Gastrocnemius medialis (tissue), 4 donors: ENCODE results near the gene CWF19L2.

Experiments
- POLR2A ChIP-seq, 2 donors: fragments of 450-650 bp; IDR thresholded peaks; one replicate each; pipeline ENCODE4 v1.6.1; 2017; ENCODE audit warnings: antibody characterized with exemption in 2 of 2, mild to moderate bottlenecking in 2 of 2, moderate library complexity in 2 of 2
- TF ChIP-seq, protein P1 (sequence below), 5 experiments: fragments of 450-650 bp in 3 of 5; fragments of 200-600 bp in 2 of 5; sonication (generic) in 2 of 5; IDR thresholded peaks in 4 of 5; conservative IDR thresholded peaks in 1 of 5; 1 replicate in 4 of 5; 2 replicates in 1 of 5; pipeline ENCODE4 v1.5.1; 2016 to 2019; ENCODE audit warnings: antibody characterized with exemption in 5 of 5, mild to moderate bottlenecking in 3 of 5, moderate library complexity in 3 of 5

DNA sequence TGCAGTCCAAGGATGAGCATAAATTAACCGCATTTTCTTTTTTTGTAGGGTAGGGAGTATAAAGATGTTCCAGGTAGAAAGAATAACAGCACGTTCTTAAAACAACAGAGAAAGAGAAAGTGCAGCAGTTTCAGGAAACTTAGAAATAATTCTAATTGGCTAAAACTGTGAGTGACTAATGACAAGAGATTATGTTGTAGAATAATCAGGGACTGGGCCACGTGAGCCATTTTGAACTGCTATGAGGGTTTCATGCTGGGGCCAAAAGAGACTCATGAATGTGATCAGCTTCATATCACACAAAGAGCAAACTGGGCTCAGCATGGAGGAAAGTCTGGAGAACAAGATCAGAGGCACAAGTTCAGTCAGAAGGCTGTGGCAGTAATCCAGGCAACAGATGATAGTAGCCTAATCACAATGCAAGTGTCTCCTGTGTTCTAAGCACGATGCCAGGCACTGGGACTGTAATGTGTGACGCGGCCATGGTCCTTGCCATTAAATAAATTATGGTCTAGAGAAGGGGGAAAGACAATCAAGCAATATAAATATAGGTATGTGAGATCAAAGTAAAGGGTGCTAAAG is 17.9 kb downstream of the CWF19L2 start:
- TF ChIP-seq, protein P1, sequence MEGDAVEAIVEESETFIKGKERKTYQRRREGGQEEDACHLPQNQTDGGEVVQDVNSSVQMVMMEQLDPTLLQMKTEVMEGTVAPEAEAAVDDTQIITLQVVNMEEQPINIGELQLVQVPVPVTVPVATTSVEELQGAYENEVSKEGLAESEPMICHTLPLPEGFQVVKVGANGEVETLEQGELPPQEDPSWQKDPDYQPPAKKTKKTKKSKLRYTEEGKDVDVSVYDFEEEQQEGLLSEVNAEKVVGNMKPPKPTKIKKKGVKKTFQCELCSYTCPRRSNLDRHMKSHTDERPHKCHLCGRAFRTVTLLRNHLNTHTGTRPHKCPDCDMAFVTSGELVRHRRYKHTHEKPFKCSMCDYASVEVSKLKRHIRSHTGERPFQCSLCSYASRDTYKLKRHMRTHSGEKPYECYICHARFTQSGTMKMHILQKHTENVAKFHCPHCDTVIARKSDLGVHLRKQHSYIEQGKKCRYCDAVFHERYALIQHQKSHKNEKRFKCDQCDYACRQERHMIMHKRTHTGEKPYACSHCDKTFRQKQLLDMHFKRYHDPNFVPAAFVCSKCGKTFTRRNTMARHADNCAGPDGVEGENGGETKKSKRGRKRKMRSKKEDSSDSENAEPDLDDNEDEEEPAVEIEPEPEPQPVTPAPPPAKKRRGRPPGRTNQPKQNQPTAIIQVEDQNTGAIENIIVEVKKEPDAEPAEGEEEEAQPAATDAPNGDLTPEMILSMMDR (IDR thresholded peaks at IDR 0.05 in 4 of 5, conservative IDR thresholded peaks at IDR 0.05 in 1 of 5) = no peak
- TF ChIP-seq POLR2A (IDR thresholded peaks at IDR 0.05) = no peak
